Activated gamma-delta T cell treated with anti-CD3 and anti-CD28 coated beads, Interleukin-2, amount 50 U/mL, for 16 hours (primary cell): ENCODE measurements around the gene JAZF1.

Source experiments
- DNase-seq: peaks from one replicate; pipeline ENCODE4 v3.0.0-alpha.2; 2020; ENCODE audit warnings: low read depth

Gene JAZF1

DNA sequence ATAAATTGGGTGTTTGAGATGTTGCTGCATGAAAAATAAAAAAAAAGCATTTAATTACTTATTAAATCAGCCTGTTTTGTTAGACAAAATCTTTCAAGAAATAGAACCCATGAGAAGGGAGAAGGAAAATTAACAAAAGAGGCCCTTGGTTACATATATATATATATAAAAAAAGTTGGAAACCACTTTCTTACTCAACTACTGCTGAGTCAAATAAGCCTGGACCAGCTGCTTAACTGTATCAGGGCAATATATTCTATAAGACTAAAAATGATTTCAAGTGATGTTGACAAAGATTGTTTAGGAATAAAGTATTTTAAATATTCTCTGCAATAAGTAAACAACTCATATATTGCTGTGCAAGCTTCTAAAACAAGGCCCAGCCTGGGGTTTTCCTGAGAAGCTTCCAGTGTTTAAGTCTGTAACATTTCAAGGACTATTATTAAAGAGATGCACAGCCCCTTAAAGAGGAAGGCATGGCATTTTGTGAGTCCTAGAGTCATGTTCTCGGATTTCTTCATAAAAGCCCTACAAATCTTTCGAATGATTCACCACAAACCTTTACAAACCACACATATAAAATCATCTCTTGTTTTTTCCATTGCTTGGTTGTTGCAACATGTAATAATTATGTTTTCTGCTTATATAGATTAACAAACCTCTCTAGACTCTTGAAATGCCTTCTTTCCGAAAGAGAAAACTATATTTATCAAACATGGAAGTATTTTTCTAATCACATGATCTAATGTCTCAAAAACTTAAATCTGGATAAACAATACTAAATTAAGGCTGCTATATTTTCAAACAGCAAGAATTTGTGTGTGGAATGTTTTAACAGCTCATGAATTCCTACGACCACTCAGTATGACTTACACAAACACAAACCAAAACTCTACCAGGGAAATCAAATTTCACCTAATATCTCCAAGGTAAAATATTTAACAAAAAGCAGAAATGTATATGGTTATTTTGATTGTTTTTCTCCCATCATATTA, 14.3 kb downstream of the JAZF1 start:
- DNase-seq: no peak

DNA sequence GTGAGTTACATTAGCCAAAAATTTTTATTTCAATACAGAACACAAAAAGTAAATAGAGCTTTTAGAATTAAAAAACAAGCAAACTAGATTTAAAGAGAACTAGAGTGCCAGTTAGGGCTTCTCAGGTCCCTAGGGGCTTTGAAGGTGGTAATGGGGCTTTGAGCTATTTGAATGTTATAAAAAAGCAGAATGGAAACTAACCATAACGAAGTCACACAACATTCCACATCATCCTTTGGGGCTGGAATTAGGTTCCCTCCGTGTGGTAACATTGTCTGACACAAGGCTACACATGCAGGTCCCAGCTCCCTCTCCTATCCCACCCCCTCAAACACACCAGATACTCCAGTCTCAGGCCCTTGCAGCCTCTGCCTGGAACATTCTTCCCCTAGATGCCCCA, 15.3 kb downstream of the JAZF1 start:
- DNase-seq: no peak

DNA sequence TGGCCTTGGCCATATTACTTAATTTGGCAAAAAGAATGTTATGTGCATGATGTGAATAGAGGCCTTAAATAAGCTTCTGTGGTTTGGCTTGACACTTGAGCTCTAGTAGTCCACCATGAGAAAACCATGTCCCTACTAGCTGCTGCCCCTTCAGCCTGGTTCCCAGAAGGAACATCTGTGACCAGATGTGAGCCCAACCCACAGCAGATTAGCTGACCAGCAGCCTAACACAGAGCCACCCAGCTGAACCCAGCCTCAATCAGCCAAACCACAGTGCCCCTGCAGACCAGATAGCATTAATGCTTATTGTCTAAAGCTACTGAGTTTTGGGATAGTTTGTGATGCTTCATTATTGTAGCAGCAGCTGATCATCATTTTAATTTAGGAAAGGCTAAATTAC, 16.6 kb downstream of the JAZF1 start:
- no peak for DNase-seq

DNA sequence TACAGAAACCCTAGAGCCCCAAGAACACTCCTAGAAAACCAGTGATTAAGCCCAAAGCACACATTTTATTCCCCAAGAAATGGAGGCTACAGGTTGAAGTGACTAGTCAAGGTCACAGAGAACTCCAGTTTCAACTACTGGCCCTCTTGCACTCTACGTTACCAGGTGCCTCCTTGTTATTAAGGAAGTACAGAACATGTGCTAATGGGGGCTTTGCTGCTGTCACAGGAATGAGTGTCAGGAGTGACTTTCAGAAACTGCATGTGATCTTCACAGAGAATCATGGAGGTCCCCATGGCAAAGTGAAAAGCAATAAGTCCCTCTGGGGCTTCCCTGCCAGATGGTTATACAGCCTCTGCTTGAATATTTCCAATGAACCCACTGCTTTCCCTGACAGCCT, 19.3 kb downstream of the JAZF1 start:
- no peak for DNase-seq

DNA sequence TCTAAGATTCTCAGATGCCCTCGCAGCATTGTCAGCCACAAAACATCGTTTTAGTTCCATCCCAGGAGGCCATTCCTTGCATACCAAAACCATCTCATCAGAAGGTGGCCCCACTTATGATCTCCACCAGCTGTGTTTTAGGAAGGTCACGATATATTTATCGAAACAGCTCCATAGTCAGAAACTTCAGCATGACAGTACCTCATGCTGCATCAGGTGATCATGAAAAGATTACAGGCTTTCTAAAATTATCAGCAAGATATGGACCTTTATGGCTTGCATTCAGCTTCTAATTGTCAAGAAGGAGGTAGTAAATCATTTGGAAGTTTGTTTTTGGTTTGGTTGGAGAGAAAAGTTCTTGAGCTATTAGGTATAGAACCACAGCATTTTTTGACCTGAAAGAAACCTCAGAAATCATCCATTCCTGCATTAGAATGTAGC, 20.0 kb downstream of the JAZF1 start:
- no peak for DNase-seq

DNA sequence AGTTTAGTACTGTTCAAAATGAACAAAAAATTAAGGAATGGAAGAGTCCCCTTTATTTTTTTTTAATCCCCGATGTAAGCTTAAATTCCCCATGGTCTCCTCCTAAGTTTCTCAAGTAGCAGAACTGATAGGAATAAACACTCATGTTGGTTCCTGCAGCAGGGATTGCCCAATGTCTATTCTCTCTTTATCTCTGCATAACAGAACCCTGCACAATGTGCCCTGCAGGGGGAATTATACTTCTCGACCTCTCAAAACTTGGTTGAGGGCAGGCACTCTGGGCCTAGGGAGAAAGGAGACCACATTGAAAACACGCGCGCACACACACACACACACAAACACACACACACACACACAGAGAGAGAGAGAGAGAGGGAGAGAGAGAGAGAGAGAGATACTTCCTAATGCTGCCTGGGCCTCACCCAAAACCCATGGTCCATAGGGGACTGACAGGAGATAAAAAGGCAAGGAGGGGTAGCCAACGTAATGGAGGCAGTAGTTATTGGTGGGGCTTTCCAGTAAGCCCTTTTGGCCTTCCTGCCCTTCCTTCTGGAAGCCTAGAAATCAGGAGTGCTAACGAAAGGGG, 22.7 kb downstream of the JAZF1 start:
- no peak for DNase-seq

DNA sequence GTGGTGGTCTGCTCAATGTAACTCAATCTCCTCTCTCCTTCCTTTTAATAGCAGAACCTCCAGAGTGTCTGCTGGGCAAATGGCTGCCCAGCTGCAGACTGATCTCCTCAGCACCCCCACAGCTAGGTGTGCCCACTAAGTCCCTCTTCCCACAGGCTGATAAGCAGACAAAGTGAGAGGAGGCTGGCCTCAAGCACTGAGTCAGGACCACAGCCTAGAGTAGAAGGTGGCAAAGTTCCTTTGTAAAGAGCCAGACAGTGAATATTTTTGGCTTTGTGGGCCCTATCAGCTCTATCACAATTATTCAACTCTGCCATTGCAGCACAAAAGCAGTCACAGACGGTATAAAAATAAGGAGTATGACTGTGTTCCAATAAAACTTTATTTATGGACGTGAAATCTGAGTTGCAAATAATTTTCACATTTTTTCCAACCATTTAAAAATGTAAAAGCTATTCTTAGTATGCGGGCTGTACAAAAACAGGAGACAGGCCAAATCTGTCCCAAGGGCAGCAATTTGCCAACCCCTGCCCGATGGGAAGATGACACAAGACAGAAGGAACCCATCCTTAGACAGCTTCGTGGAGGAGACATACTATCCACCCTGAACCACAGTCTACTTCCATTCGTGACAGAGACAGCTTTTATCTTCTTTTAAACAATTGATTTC, 23.4 kb downstream of the JAZF1 start:
- no peak for DNase-seq

DNA sequence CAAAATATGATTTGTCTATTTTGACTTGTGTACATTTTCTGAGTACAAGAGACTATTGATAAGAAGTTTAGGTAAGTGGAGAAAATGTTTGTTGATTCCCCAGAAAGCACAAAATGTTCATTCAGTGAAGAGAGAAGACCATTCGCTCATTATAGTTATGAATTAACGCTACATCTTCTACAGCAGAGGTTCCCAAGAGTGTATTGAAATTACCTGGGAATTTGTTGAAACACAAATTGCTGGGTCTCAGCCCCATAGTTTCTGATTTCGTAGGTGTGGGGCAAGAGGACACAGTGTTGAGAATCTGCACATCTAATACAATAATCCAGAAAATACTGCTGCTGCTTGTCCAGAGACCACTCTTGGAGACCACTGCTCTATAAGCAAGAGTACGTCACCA, 24.2 kb downstream of the JAZF1 start:
- DNase-seq: no peak

DNA sequence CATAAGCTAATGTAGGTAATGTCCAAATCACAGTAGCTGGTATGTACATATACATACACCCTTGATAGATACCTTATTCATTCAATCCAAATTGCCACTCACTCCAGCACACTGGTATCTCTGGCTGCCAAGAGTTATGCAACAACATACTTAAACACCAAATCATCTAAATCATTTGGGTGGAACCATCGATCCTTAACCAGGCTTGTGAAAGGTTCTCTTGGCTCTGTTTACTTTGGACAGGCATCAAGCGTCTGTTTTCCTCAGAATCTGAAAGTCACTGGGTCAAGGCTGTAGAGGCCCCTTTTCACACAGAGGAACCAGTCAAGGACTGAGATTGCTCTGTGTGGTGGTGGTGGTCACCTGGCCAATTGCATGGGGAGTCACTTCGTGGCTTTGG, 24.6 kb downstream of the JAZF1 start:
- no peak for DNase-seq

DNA sequence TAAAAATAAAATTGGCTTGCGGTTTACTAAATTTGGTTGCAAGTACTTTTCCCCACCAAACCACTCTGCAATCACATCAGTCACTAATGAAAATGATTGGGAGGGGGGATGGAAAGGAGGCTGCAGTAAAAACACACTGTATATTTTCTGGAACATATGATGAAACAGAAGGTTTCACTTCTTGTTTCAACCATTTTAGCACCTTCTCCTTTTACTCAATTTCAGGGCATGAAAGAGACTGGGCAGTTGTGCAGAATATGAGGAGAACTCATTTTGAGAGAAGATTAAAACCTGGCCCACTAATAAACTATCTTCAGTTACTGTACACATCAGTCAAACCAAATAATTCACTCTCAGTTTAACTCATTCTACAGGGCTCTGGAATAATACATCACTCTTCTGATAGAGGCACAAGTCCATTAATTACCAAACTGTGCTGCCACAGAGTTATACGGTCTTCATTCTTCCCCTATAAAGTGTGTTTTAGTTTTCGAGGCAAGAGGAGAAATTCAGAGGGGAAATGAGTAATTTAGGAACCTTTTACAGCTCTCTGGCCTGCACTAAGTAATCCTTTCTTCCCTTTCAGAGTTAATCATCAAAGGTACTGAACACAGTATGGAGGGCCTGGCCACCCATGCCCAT, 25.5 kb downstream of the JAZF1 start:
- DNase-seq: no peak

DNA sequence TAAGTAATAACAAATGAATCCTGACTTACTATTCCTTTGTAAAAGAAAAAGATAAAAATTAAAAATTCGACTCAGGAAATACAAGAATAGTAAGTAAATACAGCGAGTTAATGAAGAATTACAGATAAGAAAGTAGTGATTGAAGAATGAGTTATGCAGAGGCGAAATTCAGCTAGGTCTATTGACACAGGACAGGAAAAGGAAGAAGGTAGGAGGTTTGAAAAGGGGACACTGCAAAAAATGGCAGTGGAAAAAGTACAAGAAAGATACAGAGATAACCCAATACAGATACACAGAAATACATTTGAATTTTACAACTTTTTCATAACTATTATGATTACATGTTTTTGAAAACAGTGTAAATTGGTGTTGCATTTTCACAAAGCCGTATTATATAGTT, 28.0 kb downstream of the JAZF1 start:
- DNase-seq: no peak

DNA sequence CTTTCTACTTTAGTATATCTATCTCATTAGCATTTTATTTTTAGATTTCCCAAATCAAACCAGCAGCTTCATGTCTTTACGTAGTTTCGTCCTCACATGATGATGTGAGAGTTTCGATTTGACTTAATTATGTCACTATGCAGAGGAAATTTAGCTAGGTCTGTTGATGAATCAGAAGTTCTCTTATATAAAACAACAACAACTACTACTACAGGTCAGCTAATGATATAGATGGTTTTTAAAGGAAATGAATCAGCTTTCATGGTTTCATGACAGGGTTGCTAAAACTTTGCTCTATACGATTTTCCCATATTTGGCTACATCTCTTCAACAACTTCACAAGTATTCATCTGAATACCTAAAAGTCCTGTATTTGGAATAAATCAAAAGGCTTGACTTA, 28.6 kb downstream of the JAZF1 start:
- DNase-seq: no peak

DNA sequence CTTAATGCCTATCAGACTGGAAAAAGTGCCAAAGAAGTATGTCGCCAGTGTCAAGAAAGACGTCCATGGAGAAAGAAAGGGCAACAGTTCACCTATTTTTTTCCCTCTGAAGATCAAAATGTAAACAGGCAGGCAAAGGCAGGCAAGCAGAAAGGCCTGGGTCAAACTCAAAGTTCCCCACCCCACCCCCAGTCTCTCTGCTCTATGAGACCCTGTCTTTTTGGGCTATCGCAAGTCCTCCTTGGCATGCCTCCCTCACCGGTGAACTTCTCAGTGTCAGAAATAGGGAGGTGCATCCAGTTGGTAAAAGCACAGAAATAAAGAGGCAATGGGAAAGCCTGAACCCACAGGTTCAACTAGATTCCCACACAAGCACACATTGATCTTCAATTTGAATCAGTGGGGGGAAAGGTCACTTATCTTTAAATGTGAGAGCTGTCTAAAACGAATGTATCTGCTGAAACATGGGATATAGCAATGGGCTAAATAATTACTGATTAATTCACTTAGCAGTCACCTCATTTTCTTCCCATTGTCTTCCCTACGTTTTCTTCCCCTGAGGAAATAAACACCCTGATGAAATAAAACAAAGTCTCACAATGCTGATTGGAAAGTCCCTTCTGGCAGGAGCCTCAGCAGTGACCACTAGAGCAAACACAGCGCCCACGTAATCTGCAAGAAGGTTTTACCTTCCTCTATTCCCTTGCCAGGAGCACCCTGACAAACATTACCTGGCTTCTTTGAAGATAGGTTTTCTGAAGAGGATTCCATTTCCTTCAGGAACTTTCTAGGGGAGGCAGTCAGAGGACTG, 31.1 kb downstream of the JAZF1 start:
- no peak for DNase-seq

DNA sequence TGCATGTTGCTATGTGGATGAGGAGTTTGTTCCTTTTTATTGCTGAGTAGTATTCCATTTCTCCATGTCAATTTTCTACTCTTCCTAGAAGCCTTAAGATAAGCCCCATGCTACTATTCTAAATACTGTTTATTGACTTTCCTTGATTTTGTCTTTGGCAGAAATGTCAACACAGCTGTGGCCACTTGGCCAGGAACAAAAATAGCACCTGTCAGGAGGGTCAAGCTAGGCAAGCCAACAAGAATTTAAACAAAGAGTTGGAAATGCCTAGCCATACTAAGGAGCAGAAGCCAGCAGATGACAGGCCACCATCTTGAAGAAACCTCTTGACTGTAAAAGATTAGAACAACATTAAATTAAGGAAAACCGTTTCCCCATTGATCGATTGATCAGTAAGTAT, 34.7 kb downstream of the JAZF1 start:
- DNase-seq: no peak

DNA sequence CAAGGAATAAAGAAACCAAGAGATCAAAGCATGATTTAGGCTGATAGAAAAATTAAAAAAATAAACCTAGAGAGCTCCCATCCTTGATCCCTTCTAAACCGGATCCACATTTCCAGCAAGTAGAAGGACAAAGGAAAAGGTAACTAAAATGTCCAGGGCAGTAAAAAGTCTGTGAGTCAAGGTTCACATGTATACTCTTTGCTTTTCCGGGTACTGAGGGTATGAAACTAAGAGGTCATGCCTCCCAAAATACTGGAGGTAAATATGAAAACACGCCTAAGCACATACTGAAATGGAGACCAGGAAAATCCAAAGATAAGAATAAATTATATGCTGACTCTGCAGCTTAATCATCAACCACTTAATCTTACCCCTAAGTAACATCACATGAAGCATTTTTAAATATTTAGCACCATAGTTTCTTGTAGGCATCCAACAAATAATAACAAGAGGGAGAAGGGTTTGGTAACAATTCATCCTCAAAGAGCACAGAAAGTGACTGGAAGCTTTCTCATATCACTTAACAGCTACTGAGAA, 35.4 kb downstream of the JAZF1 start:
- DNase-seq: no peak

DNA sequence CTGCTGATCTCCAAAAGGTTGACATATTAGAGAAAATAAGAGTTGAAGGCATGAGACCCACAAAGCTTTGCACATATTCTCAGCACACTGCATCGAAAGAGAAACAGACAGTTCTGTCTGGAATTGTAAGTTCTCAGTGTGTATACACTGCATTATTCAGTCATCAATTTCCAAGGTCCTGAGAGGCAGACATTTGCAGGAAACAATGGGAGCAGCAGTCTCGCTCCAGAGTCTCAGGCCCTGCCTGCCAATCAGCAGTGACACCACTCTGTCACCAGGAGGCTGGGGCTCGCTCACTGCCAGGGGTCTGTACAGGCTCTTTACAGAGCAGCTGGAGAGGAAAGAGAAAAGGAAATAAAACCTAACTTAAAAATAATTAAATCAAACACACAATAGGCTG, 36.3 kb downstream of the JAZF1 start:
- DNase-seq: no peak

DNA sequence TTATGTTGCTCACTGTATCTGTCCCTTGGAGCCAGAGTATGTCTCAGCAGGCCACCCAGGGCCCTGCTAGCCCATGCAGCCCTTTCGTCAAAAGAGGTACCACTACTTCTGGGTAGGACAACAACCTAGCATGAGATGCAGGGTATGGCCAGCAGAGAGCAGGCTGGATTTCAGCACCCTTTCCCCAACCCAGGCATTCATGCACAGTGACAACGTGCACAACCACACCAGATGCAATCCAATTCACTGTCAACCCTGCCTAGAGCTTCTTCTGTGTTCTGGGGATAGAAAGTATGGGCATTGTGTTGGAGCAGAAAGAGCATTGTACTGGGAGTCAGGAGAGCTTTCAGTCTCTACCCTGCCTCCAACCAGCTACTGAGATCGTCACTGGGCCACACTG, 37.9 kb downstream of the JAZF1 start:
- DNase-seq: no peak

DNA sequence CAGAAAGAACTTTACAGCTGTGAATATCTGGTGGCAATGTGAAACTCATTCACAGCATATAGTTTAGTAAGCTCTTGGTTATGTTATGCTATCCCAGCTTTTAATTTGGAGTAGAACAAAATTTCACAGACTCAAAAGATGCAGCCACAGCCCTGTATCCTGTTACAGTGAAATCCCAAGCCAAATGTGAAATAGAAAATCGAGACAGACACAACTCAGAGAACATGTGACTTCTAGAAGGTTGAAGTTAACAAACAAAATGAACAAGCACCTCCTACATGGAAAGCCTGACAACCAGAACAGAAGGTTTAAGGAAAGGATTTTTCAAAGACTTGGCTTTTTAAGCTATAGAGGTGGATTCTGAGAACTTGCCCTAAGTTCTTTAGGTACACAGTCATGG, 39.6 kb downstream of the JAZF1 start:
- DNase-seq: no peak

DNA sequence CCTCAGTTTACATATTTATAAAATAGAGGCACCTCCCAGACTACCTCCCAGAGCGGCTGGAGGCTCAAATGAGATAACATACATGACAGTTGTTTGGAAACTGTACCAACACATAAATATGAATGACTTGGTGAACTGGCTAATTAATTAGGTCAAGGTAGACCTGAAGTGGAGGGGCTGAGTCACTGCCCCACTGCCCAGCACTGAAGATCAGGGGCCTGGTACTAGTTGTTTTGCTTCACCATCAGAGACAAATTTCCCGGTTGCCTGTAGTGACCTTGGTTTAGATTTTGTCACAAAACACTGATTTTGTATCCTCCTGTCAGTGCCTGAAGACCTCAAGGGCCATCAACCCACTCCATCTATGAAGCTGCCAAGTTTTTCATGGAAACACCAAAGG, 41.8 kb downstream of the JAZF1 start:
- no peak for DNase-seq

DNA sequence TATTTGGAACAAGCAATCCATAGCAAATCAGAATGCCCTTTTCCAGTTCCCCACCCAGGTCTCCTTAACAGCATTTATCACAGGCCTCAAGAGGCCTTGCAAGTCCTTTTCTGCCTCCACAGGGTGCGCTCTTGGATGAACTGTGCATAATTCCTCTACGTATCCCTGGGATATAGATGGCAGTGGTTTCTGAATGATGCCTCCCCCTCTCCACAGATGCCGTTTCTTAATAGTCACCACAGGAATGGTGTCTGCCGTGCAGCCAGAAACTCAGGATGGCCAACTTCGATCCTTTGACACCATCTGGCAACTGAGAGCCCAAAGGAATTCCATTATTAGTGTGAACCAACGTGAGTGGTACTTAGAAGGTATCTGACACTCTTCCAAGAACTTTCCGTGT, 43.1 kb downstream of the JAZF1 start:
- DNase-seq: no peak

DNA sequence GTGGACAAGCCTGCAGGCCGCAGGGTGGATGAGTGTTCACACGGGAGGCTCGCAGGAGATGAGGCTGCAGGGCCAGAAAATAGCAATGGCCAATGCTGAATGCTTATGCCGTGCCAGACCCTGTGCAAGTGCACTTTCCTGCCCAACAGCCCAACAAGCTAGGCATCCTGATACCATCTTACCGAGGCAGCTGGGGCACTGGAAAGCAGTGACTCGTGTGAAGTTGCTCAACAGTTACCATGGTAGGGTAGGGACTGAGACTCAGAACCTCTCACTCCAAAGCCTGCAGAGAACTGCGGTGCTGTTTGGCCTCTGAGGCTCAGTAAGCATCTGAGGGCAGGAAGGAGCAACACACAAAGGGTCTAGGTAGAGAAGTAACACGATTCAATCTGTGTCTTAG, 43.7 kb downstream of the JAZF1 start:
- no peak for DNase-seq
